Renal cortex interstitium (tissue), 11 donors: ENCODE data around the gene CD52. TPM values are rescaled to one million over a fixed set of nuclear protein-coding genes. Genes with fewer than 3 reads are reported as not detected.

Experiments used
- DNase-seq, 11 donors: peaks; one replicate each; pipeline ENCODE4 v3.0.0-alpha.2; 2013; ENCODE audit warnings: low read depth in 9 of 11, low spot score in 4 of 11; ENCODE audit errors: extremely low read depth in 1 of 11
- polyA plus RNA-seq, 3 donors: library from polyadenylated mRNA; unstranded; fragments of 120-200 nt; gene quantifications; one replicate each; pipeline ENCODE4 v1.2.1, GENCODE V29; 2013; ENCODE audit not compliant: insufficient read length in 3 of 3

Gene CD52
- polyA plus RNA-seq, 3 donors: 3.7 to 6.7 (median 5.0) TPM

DNA sequence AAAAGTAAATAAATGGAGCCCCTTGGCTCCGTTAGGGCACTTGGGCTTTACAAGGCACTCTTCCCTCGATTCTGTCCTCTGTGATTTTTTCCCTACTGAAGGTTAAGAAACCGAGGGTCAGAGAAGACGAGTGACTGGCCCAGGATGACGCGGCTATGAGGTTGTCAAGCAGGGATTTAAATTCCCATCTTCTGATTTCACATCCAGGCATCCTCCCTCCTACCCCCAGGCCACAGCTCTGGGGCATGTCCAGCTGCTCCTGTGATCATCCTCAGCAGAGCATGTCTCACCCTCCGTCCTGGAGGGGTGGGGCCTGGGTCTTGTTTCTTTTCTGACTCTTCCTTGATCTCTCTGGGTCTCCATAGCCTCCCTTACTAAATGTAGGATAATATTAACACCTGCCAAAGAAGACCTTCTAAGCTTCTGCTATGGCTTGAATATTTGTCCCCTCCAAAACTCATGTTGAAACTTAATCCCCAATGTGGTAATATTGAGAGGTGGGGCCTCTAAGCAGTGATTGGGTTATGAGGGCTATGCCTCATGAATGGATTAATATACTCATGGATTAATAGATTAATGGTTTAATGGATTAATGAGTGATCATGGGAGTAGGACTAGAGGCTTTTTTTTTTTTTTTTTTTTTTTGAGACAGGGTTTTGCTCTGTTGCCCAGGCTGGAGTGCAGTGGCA lies 31.6 kb downstream of the CD52 start:
- no peak for DNase-seq

DNA sequence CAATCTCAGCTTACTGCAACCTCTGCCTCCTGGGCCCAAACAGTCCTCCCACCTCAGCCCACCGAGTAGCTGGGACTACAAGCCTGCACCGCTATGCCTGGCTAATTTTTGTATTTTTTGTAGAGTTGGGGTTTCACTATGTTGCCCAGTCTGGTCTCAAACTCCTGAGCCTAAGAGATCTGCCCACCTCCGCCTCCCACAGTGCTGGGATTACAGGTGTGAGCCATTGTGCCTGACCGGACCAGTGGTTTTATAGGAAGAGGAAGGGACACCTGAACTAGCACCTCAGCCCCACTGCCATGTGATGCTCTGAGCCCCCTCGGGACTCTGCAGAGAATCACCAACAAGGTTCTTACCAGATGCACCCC lies 32.1 kb downstream of the CD52 start:
- DNase-seq: no peak

DNA sequence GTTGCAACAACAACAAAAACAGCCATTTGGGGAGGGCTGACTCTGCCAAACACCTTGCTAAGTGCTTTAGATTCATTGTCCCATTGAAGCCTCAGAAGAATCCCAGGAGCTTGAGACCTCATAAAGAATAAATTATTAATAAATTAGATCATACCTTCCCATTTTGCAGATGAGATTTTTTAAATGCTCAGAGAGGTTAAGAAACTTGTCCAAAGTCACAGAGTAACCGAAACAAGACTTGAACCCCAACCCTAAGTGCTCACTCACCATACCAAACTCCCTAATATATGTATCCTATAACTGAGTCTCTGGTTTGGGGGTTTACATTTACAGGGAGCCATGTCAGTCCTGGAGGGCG lies 32.6 kb downstream of the CD52 start:
- DNase-seq: no peak

DNA sequence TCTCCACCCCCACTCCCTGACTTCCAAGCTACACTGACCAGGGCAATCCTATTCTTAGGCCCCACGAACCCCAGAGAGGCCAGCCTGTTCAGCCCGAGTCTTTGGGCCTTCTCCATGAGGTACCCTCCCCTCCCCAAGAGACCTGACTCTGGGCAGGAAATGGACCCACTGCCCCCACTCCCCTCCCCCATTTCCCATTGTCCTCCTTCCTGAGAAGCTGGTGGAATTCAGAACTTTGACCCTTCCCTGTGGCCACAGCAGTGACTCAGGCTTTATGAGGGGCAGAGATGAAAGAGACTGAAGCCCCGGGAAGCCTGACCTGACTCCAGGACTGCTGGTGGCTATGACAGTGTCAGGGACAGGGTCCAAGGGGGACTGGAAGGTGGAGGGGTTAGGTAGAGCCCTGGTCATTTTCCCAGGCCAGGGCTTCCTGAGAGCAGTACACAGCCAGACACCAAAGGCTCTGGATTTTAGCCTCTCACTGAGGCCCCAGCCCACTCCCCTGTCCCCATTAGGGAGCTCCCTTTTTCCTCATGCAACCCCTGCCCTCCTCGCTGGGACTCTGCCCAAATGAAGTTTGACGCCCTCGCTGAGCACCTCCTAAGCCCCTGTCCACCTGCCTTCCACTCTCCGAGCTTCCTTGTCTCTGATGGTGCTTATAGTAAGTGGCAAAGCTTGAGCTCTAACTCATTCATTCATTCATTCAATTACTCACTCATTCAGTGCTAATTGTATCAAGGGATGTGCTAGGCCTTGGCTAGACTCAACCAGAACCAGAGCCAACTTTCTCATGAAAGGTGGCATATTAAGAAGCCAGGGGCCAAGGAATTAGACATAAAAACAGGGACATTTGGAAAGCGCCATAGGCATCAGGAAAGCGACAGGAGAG lies 33.2 kb downstream of the CD52 start:
- no peak for DNase-seq

DNA sequence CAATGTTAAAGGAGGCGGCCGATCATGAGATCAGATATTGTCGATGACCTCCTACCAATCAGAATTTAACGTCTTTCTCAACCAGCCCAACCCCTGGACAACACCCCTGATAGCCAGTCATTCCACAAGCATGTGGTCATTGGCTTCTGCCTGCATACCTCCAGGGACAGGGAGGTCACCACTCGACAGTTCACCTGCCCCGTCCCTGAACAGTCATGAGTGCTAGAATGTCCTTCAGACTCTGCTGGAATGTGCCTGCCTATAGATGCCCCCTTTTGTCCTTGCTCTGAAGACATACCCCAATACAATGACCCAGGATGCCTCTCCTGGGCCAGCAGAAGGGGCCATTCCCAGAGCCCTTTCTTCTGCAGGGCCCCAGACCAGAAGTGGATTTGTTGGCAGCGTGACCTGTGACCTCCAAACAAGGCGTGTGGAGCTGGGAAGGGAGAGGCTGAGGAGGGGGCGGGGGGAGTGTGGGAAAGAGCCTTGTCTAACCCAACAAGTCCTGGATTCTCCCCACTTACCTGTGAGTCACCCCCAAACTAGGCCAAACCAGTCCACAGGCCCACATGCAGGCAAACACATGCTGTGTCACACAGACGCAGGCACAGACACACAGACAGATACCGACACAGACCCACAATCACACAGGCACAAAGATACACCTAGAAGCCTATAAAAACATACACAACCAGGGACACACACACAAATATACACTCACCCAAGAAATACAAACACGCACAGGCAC lies 34.0 kb downstream of the CD52 start:
- no peak for DNase-seq

DNA sequence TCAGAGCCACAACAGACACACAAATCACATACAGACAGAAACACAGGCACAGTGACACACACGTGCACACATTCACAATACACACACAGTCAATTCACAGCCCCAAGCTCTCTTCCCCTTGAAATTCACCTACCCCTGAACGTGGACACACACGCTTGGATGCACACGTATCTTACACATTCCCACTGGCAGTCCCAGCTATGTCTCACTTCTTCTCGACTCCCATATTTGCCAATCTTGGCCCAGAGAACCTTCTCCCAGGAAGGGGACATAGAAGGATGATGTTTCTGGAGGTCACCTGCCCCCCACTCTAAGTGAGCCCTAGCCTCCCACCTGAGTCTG lies 34.6 kb downstream of the CD52 start:
- DNase-seq: no peak

DNA sequence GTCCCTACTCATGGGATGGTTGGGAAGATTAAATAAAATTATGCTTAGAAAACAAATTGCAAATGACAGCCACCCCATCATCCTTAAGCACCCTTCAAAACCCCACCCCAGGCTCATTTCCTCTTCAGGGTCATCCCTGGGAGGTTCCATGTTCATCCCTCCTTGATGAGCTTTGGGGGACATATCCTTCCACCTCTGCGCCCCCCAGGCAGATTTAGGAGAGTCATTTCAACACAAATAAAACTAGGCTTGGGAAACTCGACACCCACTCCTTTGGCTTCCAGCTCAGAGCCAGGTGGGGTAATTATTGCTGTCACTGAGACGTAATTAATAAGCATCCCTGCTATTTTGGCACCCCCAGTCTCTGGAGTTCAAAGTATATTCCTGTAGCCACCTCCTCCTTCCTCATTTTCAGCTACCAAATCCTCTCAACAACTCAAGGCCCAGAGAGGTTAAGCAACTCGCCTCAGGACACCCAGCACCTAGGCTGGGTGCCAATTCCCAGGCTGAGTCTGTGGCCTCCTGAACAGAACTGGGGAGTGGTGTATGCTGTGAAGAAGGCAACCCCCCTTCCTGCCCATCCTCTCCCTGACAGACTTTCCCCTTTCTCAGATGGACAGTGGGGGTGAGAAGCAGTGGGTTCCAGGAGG lies 35.6 kb downstream of the CD52 start:
- no peak for DNase-seq

DNA sequence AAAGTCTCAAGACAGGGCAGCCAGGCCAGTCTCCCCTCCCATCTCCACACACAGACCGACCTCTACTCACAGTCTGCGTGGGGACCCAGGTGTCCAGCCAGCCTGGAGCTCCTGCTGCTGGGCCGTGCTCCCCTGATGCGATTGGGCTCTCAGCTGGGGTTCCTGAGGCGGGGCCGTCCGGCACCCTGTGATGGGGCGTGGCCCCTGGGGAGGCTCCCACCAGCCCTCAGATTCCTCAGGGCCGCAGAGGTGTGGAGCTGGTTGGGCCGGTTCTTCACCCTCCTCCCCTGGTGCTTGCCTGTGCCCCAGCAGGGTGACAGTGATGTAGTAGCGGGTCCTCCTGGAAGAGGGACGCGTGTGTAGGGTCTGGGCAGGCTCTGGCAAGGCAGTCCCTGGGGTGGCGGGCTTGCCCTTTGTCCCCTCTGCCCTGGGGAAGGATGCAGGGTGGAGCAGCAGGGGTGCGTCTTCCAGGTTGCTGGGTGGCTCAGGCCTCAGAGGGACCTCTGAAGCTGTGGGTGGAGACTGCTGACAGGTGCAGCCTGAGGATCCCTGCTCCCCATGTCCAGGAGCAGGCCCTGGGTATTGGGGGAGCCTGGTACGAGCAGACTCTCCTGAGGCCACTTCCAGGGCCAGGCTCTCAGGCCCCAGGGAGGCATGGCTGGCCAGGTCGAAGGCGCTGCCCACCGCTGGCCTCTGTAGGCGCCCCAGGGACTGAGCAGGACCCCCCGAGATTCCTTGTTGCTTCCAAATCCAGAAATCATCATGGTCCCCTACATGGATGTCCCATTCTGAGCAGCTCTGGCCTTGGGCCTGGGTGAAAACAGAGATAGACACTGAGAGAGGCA lies 36.4 kb downstream of the CD52 start, which contains the start of gene CRYBG2:
TSS of gene CRYBG2 (minus strand) at position 155 of the 845 bp plus-strand sequence. CDS start 7,473 bp downstream, outside the sequence.
- peak in 1 of 11 donors; percentile 28 for DNase-seq

DNA sequence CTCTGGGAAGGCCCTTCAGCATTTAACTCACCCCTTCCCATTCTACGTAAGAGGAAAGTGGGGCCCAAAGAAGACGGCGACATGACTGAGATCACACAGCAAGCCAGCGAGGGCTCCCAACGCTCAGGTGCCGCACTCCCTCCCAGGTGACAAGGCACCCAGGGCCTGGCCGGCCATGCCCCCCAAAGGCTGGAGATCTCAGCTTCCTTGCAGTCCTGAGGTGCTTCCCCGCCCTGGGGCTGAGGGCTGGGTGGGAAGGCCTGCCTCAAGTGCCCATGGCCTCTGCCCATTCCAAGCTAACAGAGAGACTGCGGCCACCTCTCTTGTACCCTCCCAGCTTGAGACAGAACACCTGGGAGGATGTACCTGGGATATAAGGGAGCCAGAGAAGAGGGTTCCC lies 37.2 kb downstream of the CD52 start:
- no peak for DNase-seq

DNA sequence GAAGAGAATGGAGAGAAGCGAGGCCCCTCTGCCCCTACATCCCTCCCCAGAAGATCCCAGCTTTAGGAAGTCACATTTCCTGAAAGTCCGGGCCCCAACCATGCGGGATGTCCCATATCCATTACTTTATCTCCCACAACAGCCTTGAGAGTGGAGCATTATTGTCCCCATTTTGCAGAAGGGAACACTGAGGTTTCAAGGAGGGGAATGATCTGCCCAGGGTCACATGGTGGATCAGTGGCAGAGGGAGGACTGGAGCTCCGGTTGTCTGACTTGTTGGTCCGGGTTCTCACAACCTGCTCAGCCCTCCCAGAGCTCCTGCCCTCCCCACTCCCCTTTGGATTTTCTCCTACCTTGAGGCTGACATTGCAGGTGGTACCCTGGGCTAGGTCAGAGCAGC lies 38.3 kb downstream of the CD52 start:
- no peak for DNase-seq

DNA sequence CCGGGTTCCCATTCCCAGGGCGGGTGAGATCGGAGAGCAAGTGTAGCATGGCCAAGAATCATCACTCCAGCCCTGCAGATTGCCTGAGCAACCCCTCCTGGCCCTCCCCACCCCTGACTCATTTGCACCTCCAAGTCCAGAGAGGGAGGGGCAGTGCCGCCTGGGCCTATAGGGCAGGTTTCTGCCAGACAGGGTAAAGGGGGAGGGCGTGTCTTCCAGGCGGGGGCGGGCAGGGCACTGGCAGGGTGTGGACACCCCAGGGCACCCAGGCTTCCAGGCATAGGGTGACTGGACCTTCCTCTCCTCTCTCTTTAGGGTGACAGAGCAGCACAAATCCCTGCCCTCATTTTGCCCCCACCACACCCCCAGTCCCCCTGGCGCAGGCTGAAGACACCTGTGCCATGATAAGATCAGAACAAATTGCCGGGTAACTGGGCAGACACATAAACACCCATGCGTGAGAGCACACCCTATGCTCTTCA lies 39.4 kb downstream of the CD52 start:
- DNase-seq: no peak

DNA sequence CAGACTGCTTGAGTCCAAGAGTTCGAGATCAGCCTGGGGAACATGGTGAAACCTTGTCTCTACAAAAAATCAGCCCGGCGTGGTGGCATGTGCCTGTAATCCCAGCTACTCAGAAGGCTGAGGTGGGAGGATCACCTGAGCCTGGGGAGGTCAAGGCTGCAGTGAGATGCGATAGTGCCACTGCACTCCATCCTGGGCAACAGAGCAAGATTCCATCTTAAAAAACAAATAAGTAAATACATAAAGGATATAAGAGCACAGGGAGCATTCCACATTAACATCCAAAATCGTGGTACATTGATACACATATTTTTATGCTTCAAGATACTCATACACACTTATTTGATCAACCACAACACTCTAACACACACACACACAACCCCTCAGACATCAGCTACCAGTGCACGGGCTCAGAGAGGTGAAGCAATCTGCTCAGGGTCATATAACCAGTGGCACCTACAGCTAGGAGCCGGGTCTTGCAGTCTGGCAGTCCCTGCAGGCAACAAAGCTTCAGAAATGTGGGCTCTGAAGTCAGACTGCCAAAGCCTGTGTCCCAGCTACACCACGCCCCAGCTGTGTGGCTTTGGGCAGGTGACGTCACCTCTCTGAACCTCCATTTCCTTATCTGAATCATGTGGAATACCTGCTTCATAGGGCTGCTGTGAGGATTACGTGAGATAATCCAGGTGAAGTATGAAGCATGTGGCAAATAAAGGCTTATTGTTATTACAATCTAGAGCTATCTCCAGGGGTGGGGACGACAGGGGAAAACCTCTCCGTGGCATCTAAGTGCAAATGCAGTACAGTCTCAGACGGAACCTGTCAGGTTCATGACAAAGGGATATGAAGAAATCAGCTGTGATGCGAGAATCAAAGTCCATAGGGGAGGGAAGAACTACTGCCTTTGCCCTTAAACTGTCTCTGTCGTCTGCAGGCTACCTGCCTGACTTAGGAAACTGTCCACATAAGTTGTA lies 40.9 kb downstream of the CD52 start:
- DNase-seq: no peak

DNA sequence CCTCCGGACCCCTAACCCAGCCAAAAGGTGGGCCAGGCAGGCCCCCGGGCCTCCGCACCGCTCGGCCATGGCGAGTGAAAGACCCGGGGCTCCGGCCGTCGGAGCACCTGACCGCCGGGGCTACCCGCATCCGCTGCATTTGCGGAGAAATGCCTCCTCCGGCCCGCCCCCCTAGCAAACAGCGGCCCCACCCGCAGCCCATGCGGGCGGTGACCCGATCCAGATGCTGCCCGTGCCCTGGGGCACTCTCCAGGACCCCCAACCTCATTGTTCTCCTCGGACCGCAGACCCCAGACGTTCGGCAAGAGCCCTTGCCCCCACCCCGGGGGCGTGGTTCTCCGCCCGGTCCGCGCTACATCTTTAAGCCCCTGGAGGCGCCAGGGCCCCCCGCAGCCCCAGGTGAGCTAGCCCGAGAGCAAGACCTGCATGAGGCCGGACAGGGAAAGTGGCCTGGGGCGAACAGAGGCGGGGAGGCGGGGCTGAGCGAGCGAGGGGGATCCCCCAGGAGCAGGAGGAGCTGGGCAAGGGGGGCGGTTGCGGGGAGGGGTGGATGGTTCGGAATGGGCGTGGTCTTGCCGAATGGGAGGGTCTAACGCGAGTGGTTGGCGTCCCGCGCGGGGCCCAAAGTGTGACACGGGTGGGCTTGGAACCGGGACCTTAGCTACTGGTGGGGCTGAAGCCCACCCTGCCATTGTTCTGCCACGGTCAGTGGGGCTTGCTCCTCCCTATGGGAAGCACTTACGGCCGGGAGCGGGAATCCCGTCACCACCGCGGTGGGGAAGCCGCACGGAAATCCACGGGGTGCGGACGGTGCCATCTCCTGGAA lies 42.4 kb downstream of the CD52 start:
- DNase-seq: no peak

DNA sequence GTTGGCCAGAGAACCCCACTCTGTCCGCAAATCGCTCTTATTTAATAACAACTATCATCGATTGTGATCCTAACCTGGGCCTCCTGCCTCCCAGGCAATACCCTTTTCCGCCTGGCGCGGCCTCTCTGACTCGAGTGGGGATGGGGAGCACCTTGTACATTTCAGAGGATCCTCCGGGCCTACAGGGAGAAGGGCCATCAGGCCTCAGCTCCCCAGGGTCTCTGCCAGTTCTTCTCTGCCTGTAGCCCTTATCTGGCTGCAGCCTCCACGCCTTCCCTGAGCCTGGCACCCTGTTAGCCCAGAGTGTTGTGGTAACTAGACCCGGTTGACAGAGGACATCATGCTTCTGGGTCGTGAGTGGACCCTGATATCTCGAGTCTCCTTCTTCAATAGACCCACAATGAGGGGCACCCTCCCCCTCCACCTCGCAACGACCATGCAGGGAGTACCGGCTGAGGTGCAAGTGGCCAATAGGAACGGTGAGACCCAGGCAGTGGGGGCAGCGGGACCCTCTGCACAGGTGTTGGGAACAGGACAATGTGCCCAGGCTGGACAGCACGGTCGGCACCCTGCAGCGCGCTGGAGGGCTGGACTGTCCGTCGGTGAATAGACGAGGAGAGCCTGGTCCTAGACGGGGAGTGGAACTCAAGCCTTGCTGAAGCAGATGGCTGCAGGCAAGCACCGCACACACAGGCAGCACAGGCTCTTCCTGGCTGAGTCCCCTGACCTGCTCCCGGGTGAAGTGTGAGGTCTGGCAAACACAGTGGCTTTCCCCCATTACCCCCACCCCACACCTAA lies 43.2 kb downstream of the CD52 start:
- DNase-seq: no peak

DNA sequence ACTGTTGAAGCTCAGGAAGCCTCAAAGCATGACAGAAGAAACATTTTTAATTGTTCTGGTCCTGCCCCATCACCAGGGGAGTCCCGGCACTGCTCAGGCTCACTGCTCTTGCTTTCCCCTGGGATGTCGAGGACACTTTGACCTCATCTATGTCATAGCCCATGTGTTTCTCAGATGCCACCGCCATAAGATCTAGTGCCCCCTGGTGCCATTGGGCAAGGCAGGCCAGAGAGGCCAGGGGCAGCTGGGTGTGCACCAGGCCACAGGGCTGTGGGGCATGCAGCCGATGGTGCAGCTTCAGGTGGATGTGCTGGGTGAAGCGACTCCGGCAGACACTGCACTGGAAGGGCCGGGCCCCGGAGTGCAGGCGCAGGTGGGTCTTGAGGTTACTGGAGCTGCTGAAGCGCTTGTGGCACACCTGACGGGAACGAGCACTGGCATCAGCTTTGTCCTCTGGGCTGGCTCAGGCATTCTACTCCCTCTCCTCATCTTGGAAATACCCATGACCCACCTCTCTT lies 43.9 kb downstream of the CD52 start:
- no peak for DNase-seq

DNA sequence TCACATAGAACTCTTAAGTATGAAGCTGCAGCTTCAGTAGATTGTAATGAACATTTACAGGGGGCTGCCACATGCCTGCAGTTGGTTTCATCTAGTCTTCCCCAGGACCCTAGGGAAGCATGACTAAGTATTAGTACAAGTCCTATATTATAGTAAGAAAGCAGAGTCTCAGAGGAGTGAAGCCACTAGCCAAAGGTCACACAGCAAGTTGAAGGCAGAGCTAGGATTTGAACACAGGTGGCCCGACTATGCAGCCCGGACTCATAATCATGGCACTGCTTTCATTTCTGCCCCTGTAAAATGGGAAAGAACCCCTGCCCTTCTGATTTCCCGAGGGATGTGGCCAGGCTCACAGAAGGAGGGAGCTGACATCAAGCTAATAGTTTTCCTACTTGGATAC lies 44.6 kb downstream of the CD52 start:
- DNase-seq: no peak
